Gastroesophageal sphincter (tissue), 4 donors: ENCODE measurements around the gene TCF7L2. TPM values are rescaled to one million over a fixed set of nuclear protein-coding genes. Genes with fewer than 3 reads are reported as not detected.

Source experiments
- ATAC-seq: fragments of 150-250 bp; one replicate; pipeline ENCODE4 v1.9.1; 2016; ENCODE audit warnings: mild to moderate bottlenecking, moderate library complexity
- H3K27ac ChIP-seq, 4 donors: fragments of 200-600 bp; sonication (generic) in 3 of 4; 1 replicate in 3 of 4; 2 replicates in 1 of 4; pipeline ENCODE4 v1.5.1; 2016 to 2019
- H3K27me3 ChIP-seq: fragments of 200-600 bp; sonication (generic); one replicate; pipeline ENCODE4 v1.5.1; 2019
- H3K36me3 ChIP-seq, 2 donors: fragments of 200-600 bp; sonication (generic); one replicate each; pipeline ENCODE4 v1.5.1; 2019; ENCODE audit warnings: control low read depth in 1 of 2
- H3K4me1 ChIP-seq, 3 donors: fragments of 200-600 bp; sonication (generic); 1 replicate in 2 of 3; 2 replicates in 1 of 3; pipeline ENCODE4 v1.5.1; 2016 to 2019; ENCODE audit warnings: control low read depth in 2 of 3
- H3K4me3 ChIP-seq, 2 donors: fragments of 200-600 bp; sonication (generic); one replicate each; pipeline ENCODE4 v1.5.1; 2019; ENCODE audit warnings: mild to moderate bottlenecking in 1 of 2, moderate library complexity in 1 of 2
- H3K9me3 ChIP-seq, 3 donors: fragments of 200-600 bp; sonication (generic); one replicate each; pipeline ENCODE4 v1.5.1; 2017 to 2019; ENCODE audit warnings: control low read depth in 2 of 3
- CTCF ChIP-seq, 4 experiments: fragments of 200-600 bp in 2 of 4; fragments of 450-650 bp in 2 of 4; sonication (generic) in 1 of 4; IDR thresholded peaks; one replicate each; pipeline ENCODE4 v1.5.1; 2017 to 2019; ENCODE audit warnings: antibody characterized with exemption in 4 of 4, mild to moderate bottlenecking in 2 of 4, moderate library complexity in 2 of 4
- EP300 ChIP-seq: sonication (generic); formaldehyde crosslinking; IDR thresholded peaks from one replicate; pipeline ENCODE4 v1.6.1; 2017; ENCODE audit warnings: antibody characterized with exemption, mild to moderate bottlenecking
- POLR2A ChIP-seq, 2 donors: fragments of 450-650 bp; IDR thresholded peaks; one replicate each; pipeline ENCODE4 v1.6.1; 2017; ENCODE audit warnings: antibody characterized with exemption in 2 of 2, mild to moderate bottlenecking in 2 of 2, moderate library complexity in 1 of 2
- POLR2AphosphoS5 ChIP-seq: sonication (generic); formaldehyde crosslinking; IDR thresholded peaks from one replicate; pipeline ENCODE4 v1.6.1; 2017; ENCODE audit warnings: antibody characterized with exemption
- WGBS, 2 donors: methylation state at CpG; one replicate each; pipeline ENCODE4 v1.1.5; 2018; ENCODE audit warnings: low coverage in 1 of 2; 5-methylcytosine and 5-hydroxymethylcytosine counted together
- total RNA-seq, 4 donors: library from RNA; depleted of rRNA; stranded (reverse); fragments of >200 nt; gene quantifications; one replicate each; pipeline ENCODE4 v1.1.0, GENCODE V29; 2016

The TCF7L2 gene
- total RNA-seq, 4 donors from 2014 or later: 12.6 to 22.4 (median 20.2) TPM

GRCh38 chr10:113019692-113020474 lies 69.8 kb downstream of the TCF7L2 start:
- H3K36me3 ChIP-seq: no peaks in the 10 kb centered on the region
- TF ChIP-seq CTCF (IDR thresholded peaks at IDR 0.05) (no peak), EP300 (no peak), POLR2AphosphoS5 (no peak), POLR2A (IDR thresholded peaks at IDR 0.05) (no peak)
- ATAC-seq: no peak
- no peaks in the 10 kb centered on the region for H3K9me3 ChIP-seq
- H3K4me1 ChIP-seq: peaks cover 8 to 84% (median 30%) of the 10 kb centered on the region in 3 donors
- H3K27ac ChIP-seq: peak overlapping the region in 2 of 4 donors; percentile 2 to 46
- no peak overlapping the region for H3K4me3 ChIP-seq
- H3K27me3 ChIP-seq: no peaks in the 10 kb centered on the region
- 59 to 61% methylated on average over 7 to 8 of the region's 12 CpGs for WGBS, 2 donors

GRCh38 chr10:113020475-113020753 lies 70.4 kb downstream of the TCF7L2 start:
- Histone ChIP-seq H3K4me3 (no peak overlapping the region), H3K9me3 (no peaks in the 10 kb centered on the region), H3K27me3 (no peaks in the 10 kb centered on the region), H3K4me1 (peaks cover 8 to 79% (median 30%) of the 10 kb centered on the region in 3 donors), H3K36me3 (no peaks in the 10 kb centered on the region), H3K27ac (peak overlapping the region in 3 of 4 donors; percentile 2 to 50 (median 46))
- TF ChIP-seq POLR2AphosphoS5 (no peak), EP300 (no peak), POLR2A (IDR thresholded peaks at IDR 0.05) (no peak), CTCF (IDR thresholded peaks at IDR 0.05) (no peak)
- WGBS, 2 donors: 43 to 65% methylated on average over 1 to 2 of the region's 2 CpGs
- peak; percentile 2 for ATAC-seq

GRCh38 chr10:113020838-113021237 lies 70.8 kb downstream of the TCF7L2 start:
- Histone ChIP-seq H3K4me3 (no peak overlapping the region), H3K4me1 (peaks cover 8 to 75% (median 30%) of the 10 kb centered on the region in 3 donors), H3K27ac (peak overlapping the region in 3 of 4 donors; percentile 2 to 50 (median 46)), H3K9me3 (no peaks in the 10 kb centered on the region), H3K27me3 (no peaks in the 10 kb centered on the region), H3K36me3 (no peaks in the 10 kb centered on the region)
- 43 to 48% methylated on average over 6 to 7 of the region's 7 CpGs for WGBS, 2 donors
- peak; percentile 63 for ATAC-seq
- TF ChIP-seq EP300 (no peak), POLR2AphosphoS5 (peak; percentile 46)

- 51 to 70% methylated on average over 9 of the region's 9 CpGs for WGBS, 2 donors
- TF ChIP-seq EP300 (no peak), POLR2AphosphoS5 (peak; percentile 5)
- Histone ChIP-seq H3K9me3 (no peaks in the 10 kb centered on the region), H3K36me3 (no peaks in the 10 kb centered on the region), H3K27ac (peak overlapping the region in 3 of 4 donors; percentile 2 to 50 (median 46)), H3K4me3 (no peak overlapping the region), H3K4me1 (peaks cover 8 to 75% (median 33%) of the 10 kb centered on the region in 3 donors), H3K27me3 (no peaks in the 10 kb centered on the region)
- peak; percentile 47 for ATAC-seq
Observed at GRCh38 chr10:113021268-113022040, 71.4 kb downstream of the TCF7L2 start.

- peaks cover 10 to 75% (median 34%) of the 10 kb centered on the region in 3 donors for H3K4me1 ChIP-seq
Observed at GRCh38 chr10:113022265-113022664, 72.2 kb downstream of the TCF7L2 start.

More at GRCh38 chr10:113022265-113022664, 72.2 kb downstream of the TCF7L2 start:
- TF ChIP-seq EP300 (no peak), POLR2A (IDR thresholded peaks at IDR 0.05) (no peak), POLR2AphosphoS5 (no peak), CTCF (IDR thresholded peaks at IDR 0.05) (no peak)
- no peaks in the 10 kb centered on the region for H3K9me3 ChIP-seq
- whole genome bisulfite sequencing, 2 donors: 82 to 85% methylated on average over 4 to 6 of the region's 7 CpGs
- no peaks in the 10 kb centered on the region for H3K36me3 ChIP-seq
- peak overlapping the region in 1 of 4 donors; percentile 46 for H3K27ac ChIP-seq
- H3K27me3 ChIP-seq: no peaks in the 10 kb centered on the region
- no peak overlapping the region for H3K4me3 ChIP-seq
- no peak for ATAC-seq
